HEK293 (cell line): ENCODE results near the gene CLEC2L.
"Not testable (repeated sequence)": the region's sequence is repeated elsewhere in the genome, so short reads cannot be mapped to it uniquely, and the experiment has no call there.

ENCODE experiments used
- CTCF ChIP-seq: fragments of 450-650 bp; formaldehyde crosslinking; IDR thresholded peaks from 2 replicates; pipeline ENCODE4 v1.5.1; 2016; ENCODE audit warnings: missing biosample characterization, missing genetic modification characterization
- MYNN ChIP-seq: fragments of 450-650 bp; formaldehyde crosslinking; IDR thresholded peaks from 2 replicates; pipeline ENCODE4 v1.5.1; 2016; ENCODE audit warnings: missing biosample characterization, missing genetic modification characterization, borderline replicate concordance
- PRDM4 ChIP-seq: fragments of 450-650 bp; formaldehyde crosslinking; IDR thresholded peaks from 2 replicates; pipeline ENCODE4 v1.5.1; 2017; ENCODE audit warnings: missing biosample characterization, missing genetic modification characterization
- YY1 ChIP-seq: fragments of 450-650 bp; formaldehyde crosslinking; IDR thresholded peaks from 2 replicates; pipeline ENCODE4 v1.5.1; 2018; ENCODE audit warnings: missing biosample characterization, missing genetic modification characterization
- ZNF266 ChIP-seq: fragments of 450-650 bp; formaldehyde crosslinking; IDR thresholded peaks from 2 replicates; pipeline ENCODE4 v1.5.1; 2016; ENCODE audit warnings: missing biosample characterization, missing genetic modification characterization, low read depth
- ZNF416 ChIP-seq: fragments of 450-650 bp; formaldehyde crosslinking; IDR thresholded peaks from 2 replicates; pipeline ENCODE4 v1.5.1; 2016; ENCODE audit warnings: missing biosample characterization, missing genetic modification characterization
- ZNF423 ChIP-seq: fragments of 450-650 bp; formaldehyde crosslinking; IDR thresholded peaks from 2 replicates; pipeline ENCODE4 v1.5.1; 2016; ENCODE audit warnings: missing biosample characterization, missing genetic modification characterization
- ZNF561 ChIP-seq: fragments of 450-650 bp; IDR thresholded peaks from 2 replicates; pipeline ENCODE4 v1.5.1; 2018; ENCODE audit warnings: missing biosample characterization, missing genetic modification characterization, borderline replicate concordance
- ZNF664 ChIP-seq: fragments of 450-650 bp; formaldehyde crosslinking; IDR thresholded peaks from 2 replicates; pipeline ENCODE4 v1.5.1; 2016; ENCODE audit warnings: missing biosample characterization, missing genetic modification characterization
- ZNF785 ChIP-seq: fragments of 450-650 bp; formaldehyde crosslinking; IDR thresholded peaks from 2 replicates; pipeline ENCODE4 v1.5.1; 2016; ENCODE audit warnings: missing biosample characterization, missing genetic modification characterization
- TF ChIP-seq, protein P1 (sequence below): fragments of 450-650 bp; formaldehyde crosslinking; IDR thresholded peaks from 2 replicates; pipeline ENCODE4 v1.5.1; 2016; ENCODE audit warnings: missing biosample characterization, missing genetic modification characterization
- TF ChIP-seq, protein P2 (sequence below): fragments of 450-650 bp; formaldehyde crosslinking; IDR thresholded peaks from 2 replicates; pipeline ENCODE4 v1.5.1; 2016; ENCODE audit warnings: missing biosample characterization, missing genetic modification characterization
- TF ChIP-seq, protein P3 (sequence below): fragments of 450-650 bp; formaldehyde crosslinking; IDR thresholded peaks from 2 replicates; pipeline ENCODE4 v1.5.1; 2016; ENCODE audit warnings: missing biosample characterization, missing genetic modification characterization

- TF ChIP-seq ZNF416 (tag by site-specific recombination); CTCF (tag by site-specific recombination); ZNF266 (tag by site-specific recombination); ZNF561 (tag by site-specific recombination); PRDM4 (tag by site-specific recombination); ZNF664 (tag by site-specific recombination); ZNF423; YY1 (tag by site-specific recombination); MYNN (tag by site-specific recombination); ZNF785: not testable (repeated sequence)
- TF ChIP-seq, protein P1, sequence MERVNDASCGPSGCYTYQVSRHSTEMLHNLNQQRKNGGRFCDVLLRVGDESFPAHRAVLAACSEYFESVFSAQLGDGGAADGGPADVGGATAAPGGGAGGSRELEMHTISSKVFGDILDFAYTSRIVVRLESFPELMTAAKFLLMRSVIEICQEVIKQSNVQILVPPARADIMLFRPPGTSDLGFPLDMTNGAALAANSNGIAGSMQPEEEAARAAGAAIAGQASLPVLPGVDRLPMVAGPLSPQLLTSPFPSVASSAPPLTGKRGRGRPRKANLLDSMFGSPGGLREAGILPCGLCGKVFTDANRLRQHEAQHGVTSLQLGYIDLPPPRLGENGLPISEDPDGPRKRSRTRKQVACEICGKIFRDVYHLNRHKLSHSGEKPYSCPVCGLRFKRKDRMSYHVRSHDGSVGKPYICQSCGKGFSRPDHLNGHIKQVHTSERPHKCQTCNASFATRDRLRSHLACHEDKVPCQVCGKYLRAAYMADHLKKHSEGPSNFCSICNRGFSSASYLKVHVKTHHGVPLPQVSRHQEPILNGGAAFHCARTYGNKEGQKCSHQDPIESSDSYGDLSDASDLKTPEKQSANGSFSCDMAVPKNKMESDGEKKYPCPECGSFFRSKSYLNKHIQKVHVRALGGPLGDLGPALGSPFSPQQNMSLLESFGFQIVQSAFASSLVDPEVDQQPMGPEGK (tag by site-specific recombination), result not testable (repeated sequence)
- TF ChIP-seq, protein P2, sequence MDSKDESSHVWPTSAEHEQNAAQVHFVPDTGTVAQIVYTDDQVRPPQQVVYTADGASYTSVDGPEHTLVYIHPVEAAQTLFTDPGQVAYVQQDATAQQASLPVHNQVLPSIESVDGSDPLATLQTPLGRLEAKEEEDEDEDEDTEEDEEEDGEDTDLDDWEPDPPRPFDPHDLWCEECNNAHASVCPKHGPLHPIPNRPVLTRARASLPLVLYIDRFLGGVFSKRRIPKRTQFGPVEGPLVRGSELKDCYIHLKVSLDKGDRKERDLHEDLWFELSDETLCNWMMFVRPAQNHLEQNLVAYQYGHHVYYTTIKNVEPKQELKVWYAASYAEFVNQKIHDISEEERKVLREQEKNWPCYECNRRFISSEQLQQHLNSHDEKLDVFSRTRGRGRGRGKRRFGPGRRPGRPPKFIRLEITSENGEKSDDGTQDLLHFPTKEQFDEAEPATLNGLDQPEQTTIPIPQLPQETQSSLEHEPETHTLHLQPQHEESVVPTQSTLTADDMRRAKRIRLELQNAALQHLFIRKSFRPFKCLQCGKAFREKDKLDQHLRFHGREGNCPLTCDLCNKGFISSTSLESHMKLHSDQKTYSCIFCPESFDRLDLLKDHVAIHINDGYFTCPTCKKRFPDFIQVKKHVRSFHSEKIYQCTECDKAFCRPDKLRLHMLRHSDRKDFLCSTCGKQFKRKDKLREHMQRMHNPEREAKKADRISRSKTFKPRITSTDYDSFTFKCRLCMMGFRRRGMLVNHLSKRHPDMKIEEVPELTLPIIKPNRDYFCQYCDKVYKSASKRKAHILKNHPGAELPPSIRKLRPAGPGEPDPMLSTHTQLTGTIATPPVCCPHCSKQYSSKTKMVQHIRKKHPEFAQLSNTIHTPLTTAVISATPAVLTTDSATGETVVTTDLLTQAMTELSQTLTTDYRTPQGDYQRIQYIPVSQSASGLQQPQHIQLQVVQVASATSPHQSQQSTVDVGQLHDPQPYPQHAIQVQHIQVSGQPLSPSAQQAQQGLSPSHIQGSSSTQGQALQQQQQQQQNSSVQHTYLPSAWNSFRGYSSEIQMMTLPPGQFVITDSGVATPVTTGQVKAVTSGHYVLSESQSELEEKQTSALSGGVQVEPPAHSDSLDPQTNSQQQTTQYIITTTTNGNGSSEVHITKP, result not testable (repeated sequence)
- TF ChIP-seq, protein P3, sequence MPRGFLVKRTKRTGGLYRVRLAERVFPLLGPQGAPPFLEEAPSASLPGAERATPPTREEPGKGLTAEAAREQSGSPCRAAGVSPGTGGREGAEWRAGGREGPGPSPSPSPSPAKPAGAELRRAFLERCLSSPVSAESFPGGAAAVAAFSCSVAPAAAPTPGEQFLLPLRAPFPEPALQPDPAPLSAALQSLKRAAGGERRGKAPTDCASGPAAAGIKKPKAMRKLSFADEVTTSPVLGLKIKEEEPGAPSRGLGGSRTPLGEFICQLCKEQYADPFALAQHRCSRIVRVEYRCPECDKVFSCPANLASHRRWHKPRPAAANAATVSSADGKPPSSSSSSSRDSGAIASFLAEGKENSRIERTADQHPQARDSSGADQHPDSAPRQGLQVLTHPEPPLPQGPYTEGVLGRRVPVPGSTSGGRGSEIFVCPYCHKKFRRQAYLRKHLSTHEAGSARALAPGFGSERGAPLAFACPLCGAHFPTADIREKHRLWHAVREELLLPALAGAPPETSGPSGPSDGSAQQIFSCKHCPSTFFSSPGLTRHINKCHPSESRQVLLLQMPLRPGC (tag by site-specific recombination), result not testable (repeated sequence)
Measured at GRCh38 chr7:139553991-139554700, 30.7 kb downstream of the CLEC2L start.
